A549 (cell line): ENCODE results near the gene NCDN. TPM values are rescaled to one million over a fixed set of nuclear protein-coding genes. Genes with fewer than 3 reads are reported as not detected.

ENCODE experiments used
- ATAC-seq, 2 experiments: fragments of 200-7000 bp in 1 of 2; fragments of >200 bp in 1 of 2; cut with Nextera tagmentation in 1 of 2; cut with Tn5 transposase in 1 of 2; 3 replicates each; pipeline versions ENCODE4 v1.8.0 to v1.9.1; 2018 to 2020; ENCODE audit warnings: mild to moderate bottlenecking in 1 of 2, moderate library complexity in 1 of 2
- CTCF ChIA-PET: fragments of 300-600 bp; sonication (Branson Sonifier 250); formaldehyde crosslinking; extraction: SDS; loops from one replicate; lab custom pipeline; 2021; ENCODE audit warnings: antibody characterized with exemption, inconsistent platforms; lab: Yijun Ruan, JAX
- POLR2A ChIA-PET: fragments of 350-600 bp; formaldehyde crosslinking; extraction: SDS; loops from one replicate; lab custom pipeline; 2021; ENCODE audit warnings: antibody characterized with exemption, inconsistent platforms; lab: Yijun Ruan, JAX
- DNase-seq, 2 experiments: peaks; one replicate each; pipeline versions ENCODE4 v3.0.0 to v3.0.0-alpha.2; 2011 to 2016; ENCODE audit warnings: low read depth in 1 of 2, low spot score in 1 of 2
- FAIRE-seq: peaks from 2 replicates; lab custom pipeline; 2011; peaks lifted over from hg19 to GRCh38; lab: Jason Lieb, UNC
- H3K27ac ChIP-seq, 2 experiments: fragments of >200 bp; sonication (Bioruptor Twin); formaldehyde crosslinking; 3 replicates each; pipeline ENCODE4 v1.5.1; 2016 to 2017
- H3K4me1 ChIP-seq: fragments of >200 bp; sonication (Bioruptor Twin); formaldehyde crosslinking; 3 replicates; pipeline ENCODE4 v1.6.1; 2016
- H3K4me2 ChIP-seq: fragments of >200 bp; sonication (Bioruptor Twin); formaldehyde crosslinking; 3 replicates; pipeline ENCODE4 v1.6.1; 2016
- H3K4me3 ChIP-seq: fragments of >200 bp; sonication (Bioruptor Twin); formaldehyde crosslinking; 3 replicates; pipeline ENCODE4 v1.5.1; 2016
- H3K9me3 ChIP-seq: fragments of >200 bp; sonication (Bioruptor Twin); formaldehyde crosslinking; 3 replicates; pipeline ENCODE4 v1.6.1; 2016
- BCL3 ChIP-seq: fragments of >200 bp; sonication (Bioruptor Twin); formaldehyde crosslinking; IDR thresholded peaks from 3 replicates; pipeline ENCODE4 v1.6.1; 2016
- CBX8 ChIP-seq: fragments of 200-600 bp; sonication (generic); IDR thresholded peaks from 2 replicates; pipeline ENCODE4 v1.6.1; 2016
- E2F6 ChIP-seq: IDR thresholded peaks from 2 replicates; pipeline ENCODE4 v1.6.1; 2012; ENCODE audit warnings: low read depth, borderline replicate concordance
- EHMT2 ChIP-seq: fragments of 200-600 bp; sonication (generic); IDR thresholded peaks from 2 replicates; pipeline ENCODE4 v1.6.1; 2016; ENCODE audit warnings: antibody characterized with exemption, low read depth, mild to moderate bottlenecking, moderate library complexity
- FOXS1 ChIP-seq: fragments of 250-450 bp; sonication (Bioruptor Pico); IDR thresholded peaks from 2 replicates; pipeline ENCODE4 v1.5.0; 2020; ENCODE audit warnings: mild to moderate bottlenecking, moderate library complexity
- HOXA7 ChIP-seq: fragments of 250-450 bp; sonication (Bioruptor Pico); IDR thresholded peaks from 2 replicates; pipeline ENCODE4 v1.5.0; 2020; ENCODE audit warnings: mild to moderate bottlenecking, moderate library complexity
- KDM5A ChIP-seq: fragments of 200-600 bp; sonication (generic); IDR thresholded peaks from 2 replicates; pipeline ENCODE4 v1.6.1; 2016; ENCODE audit warnings: antibody characterized with exemption, mild to moderate bottlenecking
- MAFK ChIP-seq: fragments of 450-650 bp; IDR thresholded peaks from 2 replicates; pipeline ENCODE4 v1.6.1; 2014; ENCODE audit not compliant: partially characterized antibody
- MAX ChIP-seq: IDR thresholded peaks from 2 replicates; pipeline ENCODE4 v1.6.1; 2012
- MYC ChIP-seq: IDR thresholded peaks from 2 replicates; pipeline ENCODE4 v1.6.1; 2012; ENCODE audit warnings: mild to moderate bottlenecking, inconsistent platforms, low read length, improper control_type of control experiment, borderline replicate concordance
- PHF8 ChIP-seq: fragments of 200-600 bp; sonication (generic); IDR thresholded peaks from 2 replicates; pipeline ENCODE4 v1.6.1; 2016; ENCODE audit warnings: low read depth, mild to moderate bottlenecking, antibody characterized with exemption, moderate library complexity, borderline replicate concordance
- POLR2A ChIP-seq: IDR thresholded peaks from 2 replicates; pipeline ENCODE4 v1.6.1; 2012; ENCODE audit warnings: mild to moderate bottlenecking, low read length
- POLR2AphosphoS2 ChIP-seq: conservative IDR thresholded peaks from 2 replicates; pipeline ENCODE4 v1.6.1; 2012; ENCODE audit warnings: low read length, improper control_type of control experiment, inconsistent platforms
- RARB ChIP-seq: fragments of 250-450 bp; sonication (Bioruptor Pico); IDR thresholded peaks from 2 replicates; pipeline ENCODE4 v1.8.0; 2021; ENCODE audit warnings: mild to moderate bottlenecking, moderate library complexity
- TFCP2L1 ChIP-seq: fragments of 250-450 bp; sonication (Bioruptor Pico); IDR thresholded peaks from 2 replicates; pipeline ENCODE4 v1.5.0; 2021; ENCODE audit warnings: mild to moderate bottlenecking
- USF2 ChIP-seq: fragments of 450-650 bp; IDR thresholded peaks from 2 replicates; pipeline ENCODE4 v1.6.1; 2014; ENCODE audit warnings: antibody characterized with exemption
- ZC3H11A ChIP-seq: fragments of 450-650 bp; IDR thresholded peaks from 2 replicates; pipeline ENCODE4 v1.6.1; 2014; ENCODE audit warnings: antibody characterized with exemption, mild to moderate bottlenecking
- WGBS: methylation state at CpG from one replicate; pipeline ENCODE4 v1.1.6; 2017; ENCODE audit errors: missing lambda C conversion rate; 5-methylcytosine and 5-hydroxymethylcytosine counted together
- polyA plus RNA-seq, 4 experiments: library from polyadenylated mRNA; depleted of rRNA in 3 of 4; stranded (reverse); fragments of >200 nt; fragmentation: RNase III in 1 of 4; extraction: RNeasy Plus Mini Kit Qiagen cat#74134 plus additional on column Dnase treatment in 1 of 4; gene quantifications; 2 replicates in 3 of 4; 3 replicates in 1 of 4; pipeline ENCODE4 v1.2.3, GENCODE V29; 2011 to 2017
- TF ChIP-seq, protein P1 (sequence below): fragments of >200 bp; sonication (Bioruptor Twin); formaldehyde crosslinking; IDR thresholded peaks from 2 replicates; pipeline ENCODE4 v1.6.1; 2016
- TF ChIP-seq, protein P2 (sequence below): fragments of 250-450 bp; sonication (Bioruptor Pico); IDR thresholded peaks from 2 replicates; pipeline ENCODE4 v1.5.0; 2020; ENCODE audit warnings: low read depth, mild to moderate bottlenecking, moderate library complexity
- TF ChIP-seq, protein P3 (sequence below): fragments of >200 bp; sonication (Bioruptor Twin); formaldehyde crosslinking; IDR thresholded peaks from 3 replicates; pipeline ENCODE4 v1.5.1; 2016

The NCDN gene
- polyA plus RNA-seq, 2 of the 4 experiments (the other 2 are of a cell fraction) = 7.0 to 16.8 TPM

- Histone ChIP-seq H3K27ac (peak overlapping the region in 1 of 2 experiments; percentile 16; a peak in 1 of 6 replicates), H3K4me2 (peak overlapping the region; percentile 89; the same call in 2 of the 3 replicates), H3K4me1 (peaks cover 32% of the 10 kb centered on the region; the same call in 2 of the 3 replicates), H3K9me3 (no peaks in the 10 kb centered on the region), H3K4me3 (no peak overlapping the region)
- POLR2A ChIA-PET = no interaction called here
- FAIRE-seq (no peak), ATAC-seq (no peak), DNase-seq (no peak)
- CTCF ChIA-PET = interaction anchor here (2.4 kb wide), 1 partner anchor 10 kb away, joined by 16 read pairs; no protein-coding TSS in a partner anchor
- WGBS = 99% methylated on average over 4 of the region's 4 CpGs
- TF ChIP-seq BCL3 (no peak), CBX8 (no peak), PHF8 (no peak), TFCP2L1 (no peak), MAFK (no peak), HOXA7 (CRISPR knock-in tag) (no peak), ZC3H11A (no peak), E2F6 (no peak), USF2 (no peak), MYC (no peak), POLR2AphosphoS2 (no peak), MAX (no peak), POLR2A (no peak)
- TF ChIP-seq, protein P1, sequence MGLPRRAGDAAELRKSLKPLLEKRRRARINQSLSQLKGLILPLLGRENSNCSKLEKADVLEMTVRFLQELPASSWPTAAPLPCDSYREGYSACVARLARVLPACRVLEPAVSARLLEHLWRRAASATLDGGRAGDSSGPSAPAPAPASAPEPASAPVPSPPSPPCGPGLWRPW = no peak
- TF ChIP-seq, protein P2, sequence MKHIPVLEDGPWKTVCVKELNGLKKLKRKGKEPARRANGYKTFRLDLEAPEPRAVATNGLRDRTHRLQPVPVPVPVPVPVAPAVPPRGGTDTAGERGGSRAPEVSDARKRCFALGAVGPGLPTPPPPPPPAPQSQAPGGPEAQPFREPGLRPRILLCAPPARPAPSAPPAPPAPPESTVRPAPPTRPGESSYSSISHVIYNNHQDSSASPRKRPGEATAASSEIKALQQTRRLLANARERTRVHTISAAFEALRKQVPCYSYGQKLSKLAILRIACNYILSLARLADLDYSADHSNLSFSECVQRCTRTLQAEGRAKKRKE (CRISPR knock-in tag) = no peak
- TF ChIP-seq, protein P3, sequence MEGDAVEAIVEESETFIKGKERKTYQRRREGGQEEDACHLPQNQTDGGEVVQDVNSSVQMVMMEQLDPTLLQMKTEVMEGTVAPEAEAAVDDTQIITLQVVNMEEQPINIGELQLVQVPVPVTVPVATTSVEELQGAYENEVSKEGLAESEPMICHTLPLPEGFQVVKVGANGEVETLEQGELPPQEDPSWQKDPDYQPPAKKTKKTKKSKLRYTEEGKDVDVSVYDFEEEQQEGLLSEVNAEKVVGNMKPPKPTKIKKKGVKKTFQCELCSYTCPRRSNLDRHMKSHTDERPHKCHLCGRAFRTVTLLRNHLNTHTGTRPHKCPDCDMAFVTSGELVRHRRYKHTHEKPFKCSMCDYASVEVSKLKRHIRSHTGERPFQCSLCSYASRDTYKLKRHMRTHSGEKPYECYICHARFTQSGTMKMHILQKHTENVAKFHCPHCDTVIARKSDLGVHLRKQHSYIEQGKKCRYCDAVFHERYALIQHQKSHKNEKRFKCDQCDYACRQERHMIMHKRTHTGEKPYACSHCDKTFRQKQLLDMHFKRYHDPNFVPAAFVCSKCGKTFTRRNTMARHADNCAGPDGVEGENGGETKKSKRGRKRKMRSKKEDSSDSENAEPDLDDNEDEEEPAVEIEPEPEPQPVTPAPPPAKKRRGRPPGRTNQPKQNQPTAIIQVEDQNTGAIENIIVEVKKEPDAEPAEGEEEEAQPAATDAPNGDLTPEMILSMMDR = no peak
These were observed 2.4 kb upstream of the NCDN start for GRCh38 chr1:35555212-35555584.

DNA sequence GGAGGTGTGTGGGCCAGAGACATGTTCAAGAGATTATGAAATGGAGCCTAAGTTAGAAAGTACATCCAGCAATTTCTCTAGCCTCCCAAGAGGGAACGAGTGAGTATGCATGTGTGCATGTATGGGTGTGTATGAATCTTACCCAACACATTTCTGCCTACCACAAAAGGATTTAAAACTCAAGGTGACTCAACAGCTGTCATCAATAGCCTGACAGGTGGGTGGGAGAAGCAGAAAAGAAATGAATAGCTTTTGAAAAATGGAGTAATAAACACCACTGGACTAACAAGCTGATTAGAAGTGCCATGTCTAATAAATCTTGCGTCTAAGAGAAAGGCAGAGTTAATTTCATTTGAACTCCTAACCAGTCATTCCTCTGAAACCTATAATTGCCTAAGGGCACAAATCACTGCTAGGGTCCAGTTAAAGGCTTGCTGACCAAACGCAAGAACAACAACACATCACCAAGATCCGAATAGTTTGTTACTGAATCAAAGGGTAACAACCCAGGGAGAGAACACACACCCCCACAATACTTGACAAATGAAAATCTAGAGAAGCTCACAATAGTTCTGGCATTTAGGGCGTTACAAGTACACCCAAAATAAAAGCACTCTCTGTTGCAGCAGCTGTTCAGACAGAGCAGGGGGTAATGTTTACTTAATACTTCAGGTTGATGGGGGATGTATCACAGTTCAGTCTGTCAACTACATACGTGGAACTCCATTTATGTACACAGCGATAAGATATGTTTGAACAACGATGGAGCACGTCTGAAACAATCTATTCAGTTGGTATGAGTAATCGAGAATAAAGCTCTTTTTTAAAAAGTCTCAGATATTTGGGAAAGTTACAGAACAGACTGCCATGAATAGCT is 1.8 kb upstream of the NCDN start:
- FAIRE-seq = no peak
- 16% methylated on average over 10 of the region's 10 CpGs for WGBS
- DNase-seq = peak in 1 of 2 experiments; percentile 31
- Histone ChIP-seq H3K4me2 (peak overlapping the region; percentile 89), H3K9me3 (no peaks in the 10 kb centered on the region), H3K4me1 (peaks cover 32% of the 10 kb centered on the region; the same call in 2 of the 3 replicates), H3K4me3 (peak overlapping the region; percentile 96)
- CTCF ChIA-PET = interaction anchor here (0.7 to 2.6 kb wide), 6 partner anchors 9 to 182 kb away, joined by 3 to 16 read pairs (median 6); no protein-coding TSS in a partner anchor
- ATAC-seq = no peak
- POLR2A ChIA-PET = interaction anchor here (1.2 kb wide), 1 partner anchor 105 kb away, joined by 5 read pairs; no protein-coding TSS in a partner anchor
- TF ChIP-seq KDM5A (no peak), RARB (CRISPR knock-in tag) (no peak), FOXS1 (no peak), EHMT2 (no peak)
- TF ChIP-seq, all 56 proteins: peak for 0
- H3K27ac ChIP-seq = peak overlapping the region; percentile 99 to 100; a peak in 3 of 6 replicates
